NCI-H510A treated with DMSO at 0.1 percent for 48 hours (cell line): Measurements from ENCODE around the gene ZAR1L.

Experiments used
- DNase-seq: peaks from one replicate; lab custom pipeline; 2025; lab: John Stamatoyannopoulos, UW

ZAR1L gene

GRCh38 chr13:32254916-32255723 is 60.0 kb downstream of the ZAR1L start:
- DNase-seq = no peak

- DNase-seq = no peak
Measured at GRCh38 chr13:32254416-32254815, 60.7 kb downstream of the ZAR1L start.

- no peak for DNase-seq
Measured at GRCh38 chr13:32253911-32254399, 61.2 kb downstream of the ZAR1L start.
